Measurements from ENCODE around the gene CD6. TPM values are rescaled to one million over a fixed set of nuclear protein-coding genes. Genes with fewer than 3 reads are reported as not detected.

Gene CD6
- total RNA-seq, 2 donors from 2014 or later, result 3.0 to 3.8 TPM

GRCh38 chr11:61041755-61042518 is 70.5 kb downstream of the CD6 start:
- intact Hi-C loops (cut with DNase I), result no loop called here
- Histone ChIP-seq H3K36me3 (no peaks in the 10 kb centered on the region), H3K4me3 (no peak overlapping the region), H3K9me3 (no peaks in the 10 kb centered on the region), H3K4me1 (no peaks in the 10 kb centered on the region), H3K9ac (ENCODE audit: low read depth in 2 of 2, low read length in 2 of 2) (peak overlapping the region in 1 of 2 donors; percentile 43), H3K27me3 (no peaks in the 10 kb centered on the region), H3K27ac (no peak overlapping the region)
- DNase-seq, result peak; percentile 44
- TF ChIP-seq CTCF (IDR thresholded peaks at IDR 0.05), result no peak

GRCh38 chr11:61042537-61042936 is 71.1 kb downstream of the CD6 start:
- H3K36me3 ChIP-seq, result no peaks in the 10 kb centered on the region
- TF ChIP-seq CTCF (IDR thresholded peaks at IDR 0.05), result no peak
- no peak overlapping the region for H3K27ac ChIP-seq
- H3K9ac ChIP-seq (ENCODE audit: low read depth in 2 of 2, low read length in 2 of 2), result peak overlapping the region in 1 of 2 donors; percentile 30
- DNase-seq, result no peak
- no peaks in the 10 kb centered on the region for H3K27me3 ChIP-seq
- no peak overlapping the region for H3K4me3 ChIP-seq
- intact Hi-C loops (cut with DNase I), result no loop called here
- H3K9me3 ChIP-seq, result no peaks in the 10 kb centered on the region
- H3K4me1 ChIP-seq, result no peaks in the 10 kb centered on the region

- no peak for DNase-seq
- Histone ChIP-seq H3K9ac (ENCODE audit: low read depth in 2 of 2, low read length in 2 of 2) (peak overlapping the region in 1 of 2 donors; percentile 30), H3K9me3 (no peaks in the 10 kb centered on the region), H3K27ac (no peak overlapping the region), H3K36me3 (no peaks in the 10 kb centered on the region), H3K4me3 (no peak overlapping the region), H3K4me1 (no peaks in the 10 kb centered on the region), H3K27me3 (no peaks in the 10 kb centered on the region)
- no peak for TF ChIP-seq CTCF (IDR thresholded peaks at IDR 0.05)
- intact Hi-C loops (cut with DNase I), result no loop called here
These were observed 71.6 kb downstream of the CD6 start for GRCh38 chr11:61042961-61043540.

DNA sequence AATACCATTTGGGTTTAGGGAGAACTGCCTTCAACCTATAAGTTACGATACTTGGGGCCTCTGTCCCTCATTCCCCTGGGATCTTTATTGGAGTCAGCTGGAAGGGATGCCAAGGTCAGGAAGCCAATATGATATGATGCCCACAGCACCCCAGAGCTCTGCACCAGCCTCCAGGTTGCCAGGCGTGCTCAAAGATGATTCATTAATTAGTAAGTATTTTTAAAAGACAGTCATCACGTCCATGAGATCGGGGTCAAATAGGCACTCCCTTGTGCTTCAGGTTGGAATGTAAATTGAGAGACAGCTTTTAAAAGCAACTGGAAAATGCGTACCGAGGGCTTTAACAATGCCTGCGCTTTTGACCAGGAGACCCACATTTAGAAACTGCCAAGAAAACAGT is 73.8 kb downstream of the CD6 start:
- H3K36me3 ChIP-seq, result no peaks in the 10 kb centered on the region
- no peak overlapping the region for H3K4me3 ChIP-seq
- DNase-seq, result no peak
- H3K27me3 ChIP-seq, result no peaks in the 10 kb centered on the region
- H3K9ac ChIP-seq (ENCODE audit: low read depth in 2 of 2, low read length in 2 of 2), result no peak overlapping the region
- no peaks in the 10 kb centered on the region for H3K9me3 ChIP-seq
- no peak overlapping the region for H3K27ac ChIP-seq
- no peak for TF ChIP-seq CTCF (IDR thresholded peaks at IDR 0.05)
- intact Hi-C loops (cut with DNase I), result no loop called here
- H3K4me1 ChIP-seq, result no peaks in the 10 kb centered on the region

DNA sequence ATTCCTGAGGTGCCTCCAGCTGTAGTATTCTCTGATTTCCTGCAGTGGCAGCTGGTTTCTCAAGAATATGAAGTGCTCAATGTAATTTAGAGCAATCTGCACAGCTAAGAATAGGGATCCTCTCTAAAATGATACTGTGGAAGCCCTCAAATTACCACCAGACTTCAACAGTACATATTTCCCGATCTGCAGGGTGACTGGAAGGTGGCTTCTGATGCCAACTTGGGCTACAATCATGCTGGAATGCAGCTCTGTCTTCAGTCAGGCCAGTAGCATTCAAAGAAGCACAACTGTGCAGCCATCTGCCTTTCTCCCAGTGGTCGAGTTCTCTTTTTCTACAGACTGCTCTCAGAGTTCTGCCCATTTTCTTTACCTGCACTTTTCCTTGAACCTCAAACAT is 75.4 kb downstream of the CD6 start:
- H3K9ac ChIP-seq (ENCODE audit: low read depth in 2 of 2, low read length in 2 of 2), result no peak overlapping the region
- no peaks in the 10 kb centered on the region for H3K36me3 ChIP-seq
- no peak overlapping the region for H3K27ac ChIP-seq
- no peak for DNase-seq
- no peaks in the 10 kb centered on the region for H3K4me1 ChIP-seq
- intact Hi-C loops (cut with DNase I), result no loop called here
- H3K27me3 ChIP-seq, result no peaks in the 10 kb centered on the region
- H3K4me3 ChIP-seq, result no peak overlapping the region
- no peak for TF ChIP-seq CTCF (IDR thresholded peaks at IDR 0.05)
- H3K9me3 ChIP-seq, result no peaks in the 10 kb centered on the region

All from colonic mucosa (tissue), 4 donors.